Measurements from ENCODE around the gene NEURL1B.

- TF ChIP-seq CTCF (IDR thresholded peaks at IDR 0.05; ENCODE audit: insufficient read depth, low read length) (no peak), POLR2AphosphoS5 (IDR thresholded peaks at IDR 0.05; ENCODE audit: low read depth) (no peak), REST (IDR thresholded peaks at IDR 0.05; ENCODE audit: insufficient replicate concordance, low read depth) (no peak), GABPA (IDR thresholded peaks at IDR 0.05; ENCODE audit: low read depth) (no peak), SPI1 (IDR thresholded peaks at IDR 0.05; ENCODE audit: borderline replicate concordance, low read depth) (no peak)
These were observed 90.6 kb downstream of the NEURL1B start for GRCh38 chr5:172731680-172732074.

Data from HL-60 (cell line).